KMS-11 (cell line): ENCODE data around the gene KNL1.
"Not testable (repeated sequence)": the region's sequence is repeated elsewhere in the genome, so short reads cannot be mapped to it uniquely, and the experiment has no call there.

ENCODE experiments used
- H2AFZ ChIP-seq: fragments of 200-600 bp; sonication (generic); 2 replicates; pipeline ENCODE4 v1.6.1; 2016; ENCODE audit warnings: antibody characterized with exemption, mixed run types, low read depth
- H3K27ac ChIP-seq: fragments of 200-600 bp; sonication (generic); 2 replicates; pipeline ENCODE4 v1.6.1; 2016; ENCODE audit warnings: mild to moderate bottlenecking, mixed run types
- H3K27me3 ChIP-seq: fragments of 200-600 bp; sonication (generic); 2 replicates; pipeline ENCODE4 v1.6.1; 2017; ENCODE audit warnings: mild to moderate bottlenecking, low read depth, mixed run types, moderate library complexity; ENCODE audit not compliant: insufficient read depth
- H3K36me3 ChIP-seq: fragments of 200-600 bp; sonication (generic); 2 replicates; pipeline ENCODE4 v1.6.1; 2017; ENCODE audit warnings: mild to moderate bottlenecking, mixed run types; ENCODE audit not compliant: insufficient read depth
- H3K4me1 ChIP-seq: fragments of 200-600 bp; sonication (generic); 2 replicates; pipeline ENCODE4 v1.6.1; 2016; ENCODE audit warnings: mild to moderate bottlenecking, low read depth, mixed run types; ENCODE audit not compliant: poor library complexity, severe bottlenecking
- H3K4me2 ChIP-seq: fragments of 200-600 bp; sonication (generic); 2 replicates; pipeline ENCODE4 v1.7.0; 2016; ENCODE audit warnings: mild to moderate bottlenecking, mixed run types
- H3K4me3 ChIP-seq: fragments of 200-600 bp; sonication (generic); IDR thresholded peaks from 2 replicates; pipeline ENCODE4 v1.6.1; 2017; ENCODE audit warnings: low read depth, low read length, mixed read lengths; ENCODE audit not compliant: insufficient read depth
- H3K79me2 ChIP-seq: fragments of 200-600 bp; sonication (generic); 2 replicates; pipeline ENCODE4 v1.6.1; 2016; ENCODE audit warnings: low read depth, mixed run types; ENCODE audit not compliant: insufficient read depth
- H3K9ac ChIP-seq: fragments of 200-600 bp; sonication (generic); 2 replicates; pipeline ENCODE4 v1.6.1; 2016; ENCODE audit warnings: mild to moderate bottlenecking, mixed run types
- H4K20me1 ChIP-seq: fragments of 200-600 bp; sonication (generic); 2 replicates; pipeline ENCODE4 v1.6.1; 2016; ENCODE audit warnings: mild to moderate bottlenecking, mixed run types; ENCODE audit not compliant: insufficient read depth
- CTCF ChIP-seq: fragments of 200-600 bp; sonication (generic); conservative IDR thresholded peaks from 2 replicates; pipeline ENCODE4 v1.6.1; 2017; ENCODE audit warnings: low read depth, mild to moderate bottlenecking, antibody characterized with exemption, low read length, moderate library complexity, mixed read lengths

The KNL1 gene

GRCh38 chr15:40565333-40566238 is 28.5 kb upstream of the KNL1 start:
- peak overlapping the region; percentile 42 for H3K4me2 ChIP-seq
- H3K9ac ChIP-seq: peak overlapping the region; percentile 79; the same call in 1 of the 2 replicates
- peak overlapping the region; percentile 5; the same call in 1 of the 2 replicates for H3K27ac ChIP-seq
- H4K20me1 ChIP-seq: no peaks in the 10 kb centered on the region
- no peak overlapping the region for H3K4me3 ChIP-seq
- no peaks in the 10 kb centered on the region for H3K36me3 ChIP-seq
- H3K4me1 ChIP-seq: peaks cover 35% of the 10 kb centered on the region
- H2AFZ ChIP-seq: peak overlapping the region; percentile 99
- no peaks in the 10 kb centered on the region; the same call in 1 of the 2 replicates for H3K27me3 ChIP-seq
- TF ChIP-seq CTCF: no peak
- H3K79me2 ChIP-seq: peaks cover 23% of the 10 kb centered on the region

GRCh38 chr15:40567111-40567510 is 26.9 kb upstream of the KNL1 start:
- Histone ChIP-seq H3K27ac (no peak overlapping the region), H3K4me1 (peaks cover 37% of the 10 kb centered on the region), H3K79me2 (peaks cover 23% of the 10 kb centered on the region), H3K4me3 (no peak overlapping the region), H3K36me3 (no peaks in the 10 kb centered on the region), H3K4me2 (peak overlapping the region; percentile 7; the same call in 1 of the 2 replicates), H3K27me3 (no peaks in the 10 kb centered on the region; the same call in 1 of the 2 replicates), H3K9ac (no peak overlapping the region), H4K20me1 (no peaks in the 10 kb centered on the region), H2AFZ (no peak overlapping the region)
- peak; percentile 31; the same call in 1 of the 2 replicates for TF ChIP-seq CTCF

GRCh38 chr15:40569129-40569953 is 24.7 kb upstream of the KNL1 start, which contains the start of gene RPUSD2:
TSS of gene RPUSD2 (plus strand) at chr15:40569299. CDS start at chr15:40569338, 39 bp downstream.
- Histone ChIP-seq H2AFZ (peak within 1 kb of the TSS; percentile 83), H3K4me2 (peak within 1 kb of the TSS; percentile 100), H3K36me3 (no peaks in the 10 kb centered on the region; the same call in 1 of the 2 replicates), H3K27ac (peak within 1 kb of the TSS; percentile 31; the same call in 1 of the 2 replicates), H3K4me3 (peak within 1 kb of the TSS; percentile 40), H3K9ac (peak within 1 kb of the TSS; percentile 80), H3K27me3 (no peaks in the 10 kb centered on the region; the same call in 1 of the 2 replicates), H3K79me2 (peaks cover 15% of the 10 kb centered on the region), H3K4me1 (peaks cover 30% of the 10 kb centered on the region), H4K20me1 (no peaks in the 10 kb centered on the region)
- no peak for TF ChIP-seq CTCF

GRCh38 chr15:40575113-40575512 is 18.9 kb upstream of the KNL1 start:
- no peaks in the 10 kb centered on the region; the same call in none of the 2 replicates for H3K36me3 ChIP-seq

GRCh38 chr15:40576914-40577313 is 17.1 kb upstream of the KNL1 start:
- H3K4me3 ChIP-seq, H3K36me3 ChIP-seq, H3K79me2 ChIP-seq, H4K20me1 ChIP-seq, H3K4me1 ChIP-seq, H3K4me2 ChIP-seq, H3K9ac ChIP-seq, H2AFZ ChIP-seq, H3K27ac ChIP-seq, H3K27me3 ChIP-seq: not testable (repeated sequence)

More at GRCh38 chr15:40575113-40575512, 18.9 kb upstream of the KNL1 start:
- H3K4me2 ChIP-seq: no peak overlapping the region
- H3K79me2 ChIP-seq: peaks cover 8% of the 10 kb centered on the region
- H3K4me3 ChIP-seq: no peak overlapping the region
- no peak overlapping the region for H3K27ac ChIP-seq
- no peaks in the 10 kb centered on the region for H3K27me3 ChIP-seq
- no peak overlapping the region for H2AFZ ChIP-seq
- H3K9ac ChIP-seq: no peak overlapping the region
- H4K20me1 ChIP-seq: no peaks in the 10 kb centered on the region; the same call in 1 of the 2 replicates
- peaks cover 7% of the 10 kb centered on the region for H3K4me1 ChIP-seq
- TF ChIP-seq CTCF: no peak
